Adrenal gland (tissue), 12 donors: ENCODE data around the gene GALNT10. TPM values are rescaled to one million over a fixed set of nuclear protein-coding genes. Genes with fewer than 3 reads are reported as not detected.

Source experiments
- DNase-seq, 7 donors: peaks; one replicate each; pipeline ENCODE4 v3.0.0-alpha.2; 2019 to 2020
- H3K27ac ChIP-seq, 5 donors: fragments of 200-600 bp; sonication (generic) in 4 of 5; 1 replicate in 3 of 5; 2 replicates in 2 of 5; pipeline versions ENCODE4 v1.5.1 to v1.8.0; 2016 to 2020; ENCODE audit warnings: mild to moderate bottlenecking in 1 of 5
- H3K27me3 ChIP-seq: fragments of 200-600 bp; 2 replicates; pipeline ENCODE4 v1.8.0; 2021
- H3K36me3 ChIP-seq, 2 donors: fragments of 200-600 bp; replicated peaks in 1 of 2; 1 replicate in 1 of 2; 2 replicates in 1 of 2; pipeline versions ENCODE4 v1.5.1 to v1.8.0; 2018 to 2022
- H3K4me1 ChIP-seq, 2 donors: fragments of 200-600 bp; replicated peaks in 1 of 2; 1 replicate in 1 of 2; 2 replicates in 1 of 2; pipeline versions ENCODE4 v1.5.1 to v1.8.0; 2018 to 2021
- H3K4me3 ChIP-seq, 4 donors: fragments of 200-600 bp; sonication (generic) in 3 of 4; one replicate each; pipeline ENCODE4 v1.5.1; 2016 to 2018
- H3K9me3 ChIP-seq, 3 donors: fragments of 200-600 bp; sonication (generic) in 1 of 3; replicated peaks in 1 of 3; 1 replicate in 2 of 3; 2 replicates in 1 of 3; pipeline versions ENCODE4 v1.5.1 to v1.8.0; 2016 to 2021
- CTCF ChIP-seq, 6 experiments: fragments of 450-650 bp in 4 of 6; fragments of 200-600 bp in 2 of 6; sonication (generic) in 1 of 6; IDR thresholded peaks; 1 replicate in 5 of 6; 2 replicates in 1 of 6; pipeline versions ENCODE4 v1.5.1 to v1.8.0; 2016 to 2021; ENCODE audit warnings: antibody characterized with exemption in 6 of 6, mild to moderate bottlenecking in 2 of 6, moderate library complexity in 1 of 6
- POLR2A ChIP-seq, 2 donors: fragments of 450-650 bp; IDR thresholded peaks; one replicate each; pipeline ENCODE4 v1.6.1; 2017; ENCODE audit warnings: antibody characterized with exemption in 2 of 2, mild to moderate bottlenecking in 2 of 2, moderate library complexity in 1 of 2
- WGBS, 4 donors: extraction: QIAGEN DNeasy Blood & Tissue Kit in 2 of 4; methylation state at CpG; one replicate each; pipeline versions ENCODE4 v1.1.5 to v1.1.7; 2013 to 2017; 5-methylcytosine and 5-hydroxymethylcytosine counted together
- intact Hi-C, 2 donors: fragments of 100-400 bp; cut with DNase I; formaldehyde crosslinking; loops; one replicate each; pipeline versions ENCODE4 v1.14.1 to v1.15.0; 2022 to 2023
- polyA plus RNA-seq, 3 donors: library from polyadenylated mRNA; stranded (reverse); fragments of 200-250 nt in 2 of 3; fragments of 350-450 nt in 1 of 3; fragmentation: Illumina TruSeq in 1 of 3; extraction: RNeasy Lipid Tissue Mini Kit (QIAGEN cat#74804) in 1 of 3; gene quantifications; one replicate each; pipeline ENCODE4 v1.2.3, GENCODE V29; 2013 to 2014
- total RNA-seq, 9 donors: library from RNA; depleted of rRNA in 4 of 9; stranded (reverse); fragments of >200 nt in 4 of 9; fragments of 120-200 nt in 1 of 9; fragmentation: NEBNext Ultra II Directional in 1 of 9; extraction: Animal tissue kit (Norgen Biotek cat#: 25700) in 1 of 9; gene quantifications; one replicate each; pipeline versions ENCODE4 v1.1.0 to v1.2.4, GENCODE V29; 2013 to 2023
- donor health status: healthy with polysubstance abuse.
- donor health status: Bipolar disorder and iron deficiency.
- donor health status: DM: yes; HTN: yes; CAD: no.
- donor health status: DM: no; HTN: no; CAD: no.
- donor health status: DM: no; HTN: no; CAD: no.
- donor health status: DM: yes; HTN: yes; CAD: no.

Gene GALNT10
- total and polyA plus RNA-seq, 12 donors = 5.6 to 74.1 (median 43.4) TPM

- H3K36me3 ChIP-seq = no peaks in the 10 kb centered on the region
- intact Hi-C loops = no loop called here
- no peaks in the 10 kb centered on the region for H3K9me3 ChIP-seq
- H3K4me1 ChIP-seq = peaks cover 8% of the 10 kb centered on the region in 2 donors
- H3K27ac ChIP-seq = no peak overlapping the region
- DNase-seq = peak in 3 of 7 donors; percentile 28 to 30 (median 29)
- no peak for TF ChIP-seq POLR2A (IDR thresholded peaks at IDR 0.05)
- no peak for TF ChIP-seq CTCF (IDR thresholded peaks at IDR 0.05)
- WGBS, 4 donors = 57 to 61% (median 59%) methylated on average over 6 of the region's 6 CpGs
- no peak overlapping the region for H3K4me3 ChIP-seq
- no peaks in the 10 kb centered on the region for H3K27me3 ChIP-seq
Observed at GRCh38 chr5:154320224-154321089, 129.9 kb downstream of the GALNT10 start.

GRCh38 chr5:154321546-154321945, 131.0 kb downstream of the GALNT10 start:
- 67 to 98% (median 82%) methylated on average over 3 of the region's 3 CpGs for WGBS, 4 donors

GRCh38 chr5:154324033-154324432, 133.5 kb downstream of the GALNT10 start:
- no peak overlapping the region for H3K27ac ChIP-seq
- TF ChIP-seq POLR2A (IDR thresholded peaks at IDR 0.05) (no peak), CTCF (IDR thresholded peaks at IDR 0.05) (no peak)
- intact Hi-C loops = no loop called here
- 94 to 96% (median 94%) methylated on average over 2 of the region's 2 CpGs; no CpG with 5 or more reads in 1 of the 4 donors for WGBS, 4 donors
- DNase-seq = no peak
- no peaks in the 10 kb centered on the region for H3K36me3 ChIP-seq
- H3K9me3 ChIP-seq = no peaks in the 10 kb centered on the region
- H3K27me3 ChIP-seq = no peaks in the 10 kb centered on the region
- no peak overlapping the region for H3K4me3 ChIP-seq
- H3K4me1 ChIP-seq = peaks cover 8% of the 10 kb centered on the region in 2 donors

More at GRCh38 chr5:154321546-154321945, 131.0 kb downstream of the GALNT10 start:
- H3K4me3 ChIP-seq = no peak overlapping the region
- H3K27ac ChIP-seq = no peak overlapping the region
- H3K36me3 ChIP-seq = no peaks in the 10 kb centered on the region
- DNase-seq = no peak
- H3K27me3 ChIP-seq = no peaks in the 10 kb centered on the region
- TF ChIP-seq CTCF (IDR thresholded peaks at IDR 0.05) = no peak
- no peak for TF ChIP-seq POLR2A (IDR thresholded peaks at IDR 0.05)
- intact Hi-C loops = no loop called here
- peaks cover 8% of the 10 kb centered on the region in 2 donors for H3K4me1 ChIP-seq
- no peaks in the 10 kb centered on the region for H3K9me3 ChIP-seq

- TF ChIP-seq CTCF (IDR thresholded peaks at IDR 0.05) (no peak), POLR2A (IDR thresholded peaks at IDR 0.05) (no peak)
- Histone ChIP-seq H3K27me3 (no peaks in the 10 kb centered on the region), H3K27ac (no peak overlapping the region), H3K4me1 (peaks cover 4 to 7% of the 10 kb centered on the region in 2 donors), H3K36me3 (no peaks in the 10 kb centered on the region), H3K4me3 (no peak overlapping the region), H3K9me3 (no peaks in the 10 kb centered on the region)
- DNase-seq = no peak
- 68 to 89% (median 79%) methylated on average over 1 of the region's 1 CpG for WGBS, 4 donors
- intact Hi-C loops = no loop called here
Observed at GRCh38 chr5:154325566-154325965, 135.0 kb downstream of the GALNT10 start.
